GM23338 (cell line): ENCODE measurements around the gene USF2. TPM values are rescaled to one million over a fixed set of nuclear protein-coding genes. Genes with fewer than 3 reads are reported as not detected.
"Not testable (repeated sequence)": the region's sequence is repeated elsewhere in the genome, so short reads cannot be mapped to it uniquely, and the experiment has no call there.

Source experiments
- ATAC-seq: fragments of 200-7000 bp; cut with Tn5 transposase; 3 replicates; pipeline ENCODE4 v1.9.1; 2020
- DNase-seq: peaks from one replicate; pipeline ENCODE4 v3.0.0-alpha.2; 2015; ENCODE audit warnings: low spot score
- H2AFZ ChIP-seq: fragments of 200-600 bp; sonication (generic); 2 replicates; pipeline ENCODE4 v1.8.0; 2016; ENCODE audit warnings: antibody characterized with exemption, mild to moderate bottlenecking, moderate library complexity
- H3F3A ChIP-seq: fragments of 200-600 bp; sonication (generic); replicated peaks from 2 replicates; pipeline ENCODE4 v1.8.0; 2017; ENCODE audit warnings: antibody characterized with exemption, mixed run types, low read depth
- H3K27ac ChIP-seq: fragments of 200-600 bp; sonication (generic); 2 replicates; pipeline ENCODE4 v1.6.1; 2016; ENCODE audit warnings: low read depth
- H3K27me3 ChIP-seq: fragments of 200-600 bp; sonication (generic); 2 replicates; pipeline ENCODE4 v1.8.0; 2016; ENCODE audit warnings: mild to moderate bottlenecking, mixed run types, moderate library complexity; ENCODE audit not compliant: insufficient read depth
- H3K36me3 ChIP-seq: fragments of 200-600 bp; sonication (generic); 2 replicates; pipeline ENCODE4 v1.8.0; 2016; ENCODE audit warnings: mild to moderate bottlenecking; ENCODE audit not compliant: insufficient read depth
- H3K4me1 ChIP-seq: fragments of 200-600 bp; sonication (generic); 2 replicates; pipeline ENCODE4 v1.8.0; 2016; ENCODE audit warnings: mild to moderate bottlenecking, moderate library complexity; ENCODE audit not compliant: insufficient read depth
- H3K4me2 ChIP-seq: fragments of 200-600 bp; sonication (generic); 2 replicates; pipeline ENCODE4 v1.7.1; 2017; ENCODE audit warnings: mixed run types
- H3K4me3 ChIP-seq: fragments of 200-600 bp; sonication (generic); 2 replicates; pipeline ENCODE4 v1.6.1; 2016; ENCODE audit warnings: mixed run types
- H3K79me2 ChIP-seq: fragments of 200-600 bp; sonication (generic); replicated peaks from 2 replicates; pipeline ENCODE4 v1.8.0; 2017; ENCODE audit warnings: mild to moderate bottlenecking; ENCODE audit not compliant: insufficient read depth
- H3K9me2 ChIP-seq: fragments of 200-600 bp; sonication (generic); 2 replicates; pipeline ENCODE4 v1.8.0; 2017; ENCODE audit not compliant: insufficient read depth
- H4K20me1 ChIP-seq: fragments of 200-600 bp; sonication (generic); replicated peaks from 2 replicates; pipeline ENCODE4 v1.8.0; 2017; ENCODE audit warnings: mild to moderate bottlenecking; ENCODE audit not compliant: insufficient read depth
- H3K27ac Mint-ChIP-seq: 2 replicates; pipeline ENCODE4 v1.8.0; 2020; ENCODE audit warnings: inconsistent platforms, mild to moderate bottlenecking, moderate library complexity, mixed read lengths
- H3K27me3 Mint-ChIP-seq: 3 replicates; pipeline ENCODE4 v1.8.0; 2022; ENCODE audit warnings: low read depth, mild to moderate bottlenecking, moderate library complexity, mixed read lengths, inconsistent platforms; ENCODE audit not compliant: insufficient read depth, poor library complexity
- H3K36me3 Mint-ChIP-seq: 3 replicates; pipeline ENCODE4 v1.8.0; 2021; ENCODE audit warnings: low read depth, mild to moderate bottlenecking, inconsistent platforms, moderate library complexity, mixed read lengths
- H3K4me1 Mint-ChIP-seq: 3 replicates; pipeline ENCODE4 v1.8.0; 2020; ENCODE audit warnings: mild to moderate bottlenecking, inconsistent platforms, mixed read lengths
- H3K4me3 Mint-ChIP-seq: 3 replicates; pipeline ENCODE4 v1.8.0; 2021; ENCODE audit warnings: moderate library complexity, mild to moderate bottlenecking, inconsistent platforms, mixed read lengths
- H3K9me3 Mint-ChIP-seq: 3 replicates; pipeline ENCODE4 v1.8.0; 2020; ENCODE audit warnings: moderate library complexity, mild to moderate bottlenecking, inconsistent platforms, mixed read lengths
- CTCF ChIP-seq, 2 experiments: fragments of 200-600 bp in 1 of 2; sonication (generic) in 1 of 2; conservative IDR thresholded peaks; 2 replicates each; pipeline versions ENCODE4 v1.5.1 to v1.6.1; 2016 to 2017; ENCODE audit warnings: antibody characterized with exemption in 2 of 2, low read depth in 2 of 2, mild to moderate bottlenecking in 2 of 2, moderate library complexity in 1 of 2
- STAT1 ChIP-seq: IDR thresholded peaks from one replicate; pipeline ENCODE4 v1.6.1; 2016; ENCODE audit warnings: antibody characterized with exemption; ENCODE audit not compliant: unreplicated experiment
- ZNF462 ChIP-seq: fragments of 250-450 bp; sonication (Bioruptor Pico); IDR thresholded peaks from 2 replicates; pipeline ENCODE4 v1.5.0; 2020; ENCODE audit warnings: mild to moderate bottlenecking, moderate library complexity
- polyA plus RNA-seq: library from polyadenylated mRNA; unstranded; fragments of >200 nt; fragmentation: Nextera tagmentation; extraction: Ambion mirVana; gene quantifications from 2 replicates; pipeline ENCODE4 v1.2.1, GENCODE V29; 2016
- total RNA-seq: library from RNA; depleted of rRNA; stranded (reverse); fragments of >200 nt; shearing (Covaris generic); gene quantifications from 2 replicates; pipeline ENCODE4 v1.2.3, GENCODE V29; 2014

Gene USF2
- total and polyA plus RNA-seq, 2 experiments from 2014 or later: 28.9 to 60.5 TPM

- TF ChIP-seq ZNF462 (CRISPR knock-in tag) (no peak), STAT1 (no peak), CTCF (conservative IDR thresholded peaks at IDR 0.05; ENCODE audit: low read depth in 2 of 2) (no peak)
Observed at GRCh38 chr19:35285095-35285449, 16.3 kb downstream of the USF2 start (continued).

GRCh38 chr19:35285465-35285864 is 16.7 kb downstream of the USF2 start:
- H3K27ac ChIP-seq, ATAC-seq, H3K4me1 ChIP-seq, DNase-seq, H3F3A ChIP-seq, H3K9me3 Mint-ChIP-seq, H3K36me3 Mint-ChIP-seq, H3K9me2 ChIP-seq, H3K4me3 ChIP-seq, H3K36me3 ChIP-seq, H4K20me1 ChIP-seq, H3K4me3 Mint-ChIP-seq, H3K27me3 ChIP-seq, H3K79me2 ChIP-seq: not testable (repeated sequence)
- H3K4me2 ChIP-seq: peak overlapping the region; percentile 72; the same call in 1 of the 2 replicates
- peak overlapping the region; percentile 37; the same call in 1 of the 2 replicates for H3K27ac Mint-ChIP-seq
- peak overlapping the region; percentile 98 for H2AFZ ChIP-seq
- peaks cover 12% of the 10 kb centered on the region for H3K4me1 Mint-ChIP-seq
- peaks cover 22% of the 10 kb centered on the region for H3K27me3 Mint-ChIP-seq

- H3K36me3 Mint-ChIP-seq, ATAC-seq, H3K9me2 ChIP-seq, H2AFZ ChIP-seq, H3K4me3 ChIP-seq, H3K4me3 Mint-ChIP-seq, H3K27ac Mint-ChIP-seq, H3K4me2 ChIP-seq, H3K79me2 ChIP-seq, H3K27ac ChIP-seq, H3K4me1 ChIP-seq, DNase-seq, H3K27me3 ChIP-seq, H3K36me3 ChIP-seq, H3F3A ChIP-seq, H3K9me3 Mint-ChIP-seq, H4K20me1 ChIP-seq: not testable (repeated sequence)
- peaks cover 13% of the 10 kb centered on the region for H3K4me1 Mint-ChIP-seq
- H3K27me3 Mint-ChIP-seq: peaks cover 21% of the 10 kb centered on the region
Observed at GRCh38 chr19:35286101-35286500, 17.3 kb downstream of the USF2 start.
